K562 (cell line): ENCODE data around the gene GJC2. TPM values are rescaled to one million over a fixed set of nuclear protein-coding genes. Genes with fewer than 3 reads are reported as not detected.

Source experiments
- ARNT ChIP-seq, 2 experiments: fragments of 450-650 bp; IDR thresholded peaks; 2 replicates each; pipeline ENCODE4 v1.6.1; 2016; ENCODE audit warnings: mild to moderate bottlenecking in 1 of 2
- CCNT2 ChIP-seq: IDR thresholded peaks from 2 replicates; pipeline ENCODE4 v1.6.1; 2011; ENCODE audit warnings: borderline replicate concordance, low read depth, mild to moderate bottlenecking, moderate library complexity, mixed read lengths, low read length; ENCODE audit not compliant: insufficient read length; ENCODE audit errors: extremely low read depth
- HNRNPH1 ChIP-seq: fragments of 200-400 bp; formaldehyde crosslinking; optimal IDR thresholded peaks from 2 replicates; pipeline ENCODE3; 2017; ENCODE audit warnings: low read depth, mild to moderate bottlenecking, low read length, moderate library complexity
- POLR3A ChIP-seq: IDR thresholded peaks from 2 replicates; pipeline ENCODE4 v1.6.1; 2011; ENCODE audit warnings: borderline replicate concordance, mild to moderate bottlenecking, moderate library complexity; ENCODE audit not compliant: insufficient read length, insufficient read depth; ENCODE audit errors: extremely low read depth
- RBM22 ChIP-seq: fragments of 200-400 bp; formaldehyde crosslinking; IDR thresholded peaks from 2 replicates; pipeline ENCODE4 v1.6.1; 2018; ENCODE audit warnings: low read length, low read depth; ENCODE audit not compliant: poor library complexity, severe bottlenecking
- RFX1 ChIP-seq: fragments of 450-650 bp; IDR thresholded peaks from 2 replicates; pipeline ENCODE4 v1.6.1; 2016; ENCODE audit warnings: mild to moderate bottlenecking, moderate library complexity
- RNF2 ChIP-seq: sonication (generic); IDR thresholded peaks from 2 replicates; pipeline ENCODE4 v1.6.1; 2016
- SP2 ChIP-seq: IDR thresholded peaks from 2 replicates; pipeline ENCODE4 v1.6.1; 2011; ENCODE audit warnings: mild to moderate bottlenecking, low read depth, low read length, moderate library complexity; ENCODE audit not compliant: poor library complexity, severe bottlenecking; ENCODE audit errors: extremely low read depth
- STAT5A ChIP-seq: IDR thresholded peaks from 2 replicates; pipeline ENCODE4 v1.6.1; 2012; ENCODE audit warnings: low read length, inconsistent platforms, borderline replicate concordance
- TAF7 ChIP-seq: fragments of 450-650 bp; IDR thresholded peaks from 2 replicates; pipeline ENCODE4 v1.6.1; 2016; ENCODE audit warnings: missing genetic modification characterization, missing compliant biosample characterization
- ZNF444 ChIP-seq: fragments of 250-450 bp; sonication (Bioruptor Pico); IDR thresholded peaks from 2 replicates; pipeline ENCODE4 v1.4.0; 2020; ENCODE audit warnings: mild to moderate bottlenecking, moderate library complexity
- ZNF707 ChIP-seq: fragments of 250-450 bp; sonication (Bioruptor Pico); conservative IDR thresholded peaks from 2 replicates; pipeline ENCODE4 v1.8.0; 2022; ENCODE audit warnings: inconsistent platforms, mild to moderate bottlenecking, moderate library complexity
- ZNF766 ChIP-seq: fragments of 200-800 bp; sonication (Bioruptor generic); conservative IDR thresholded peaks from 2 replicates; pipeline ENCODE4 v1.6.1; 2016; ENCODE audit warnings: missing genetic modification characterization, missing compliant biosample characterization
- polyA plus RNA-seq, 8 experiments: library from polyadenylated mRNA; depleted of rRNA in 4 of 8; stranded (reverse) in 5 of 8; unstranded in 3 of 8; fragments of >200 nt; fragmentation: Nextera tagmentation in 2 of 8; fragmentation: Illumina TruSeq in 1 of 8; extraction: Ambion mirVana in 2 of 8; extraction: Trizol in 1 of 8; gene quantifications; 2 replicates each; pipeline versions ENCODE4 v1.2.1 to v1.2.3, GENCODE V29; 2011 to 2014; ENCODE audit warnings: inconsistent platforms in 1 of 8, missing spikeins in 1 of 8
- total RNA-seq, 7 experiments: library from RNA; depleted of rRNA in 6 of 7; stranded (reverse); fragments of >200 nt in 6 of 7; fragmentation: Illumina TruSeq in 2 of 7; extraction: Trizol in 2 of 7; gene quantifications; 2 replicates each; pipeline versions ENCODE4 v1.2.1 to v1.2.3, GENCODE V29; 2011 to 2021; ENCODE audit warnings: low replicate concordance in 1 of 7
- TF ChIP-seq, protein P1 (sequence below), 2 experiments: IDR thresholded peaks; 2 replicates each; pipeline ENCODE4 v1.6.1; 2012; ENCODE audit warnings: improper control_type of control experiment in 2 of 2, low read depth in 2 of 2, low read length in 2 of 2, borderline replicate concordance in 1 of 2
- TF ChIP-seq, protein P2 (sequence below): fragments of 250-450 bp; sonication (Bioruptor Pico); IDR thresholded peaks from 2 replicates; pipeline ENCODE4 v1.5.1; 2021; ENCODE audit warnings: mild to moderate bottlenecking
- TF ChIP-seq, protein P3 (sequence below): sonication (generic); formaldehyde crosslinking; IDR thresholded peaks from 2 replicates; pipeline ENCODE4 v1.8.0; 2022; ENCODE audit warnings: mild to moderate bottlenecking, missing genetic modification reagents, borderline replicate concordance
- TF ChIP-seq, protein P4 (sequence below): fragments of 150-350 bp; conservative IDR thresholded peaks from 2 replicates; pipeline ENCODE4 v1.6.1; 2014; ENCODE audit warnings: low read length

Gene GJC2
- total and polyA plus RNA-seq, 9 of the 15 experiments (the other 6 are each of a cell fraction or from before 2014, with no cell fraction given), result 0.03 to 0.62 (median 0.11) TPM; not detected in 2

DNA sequence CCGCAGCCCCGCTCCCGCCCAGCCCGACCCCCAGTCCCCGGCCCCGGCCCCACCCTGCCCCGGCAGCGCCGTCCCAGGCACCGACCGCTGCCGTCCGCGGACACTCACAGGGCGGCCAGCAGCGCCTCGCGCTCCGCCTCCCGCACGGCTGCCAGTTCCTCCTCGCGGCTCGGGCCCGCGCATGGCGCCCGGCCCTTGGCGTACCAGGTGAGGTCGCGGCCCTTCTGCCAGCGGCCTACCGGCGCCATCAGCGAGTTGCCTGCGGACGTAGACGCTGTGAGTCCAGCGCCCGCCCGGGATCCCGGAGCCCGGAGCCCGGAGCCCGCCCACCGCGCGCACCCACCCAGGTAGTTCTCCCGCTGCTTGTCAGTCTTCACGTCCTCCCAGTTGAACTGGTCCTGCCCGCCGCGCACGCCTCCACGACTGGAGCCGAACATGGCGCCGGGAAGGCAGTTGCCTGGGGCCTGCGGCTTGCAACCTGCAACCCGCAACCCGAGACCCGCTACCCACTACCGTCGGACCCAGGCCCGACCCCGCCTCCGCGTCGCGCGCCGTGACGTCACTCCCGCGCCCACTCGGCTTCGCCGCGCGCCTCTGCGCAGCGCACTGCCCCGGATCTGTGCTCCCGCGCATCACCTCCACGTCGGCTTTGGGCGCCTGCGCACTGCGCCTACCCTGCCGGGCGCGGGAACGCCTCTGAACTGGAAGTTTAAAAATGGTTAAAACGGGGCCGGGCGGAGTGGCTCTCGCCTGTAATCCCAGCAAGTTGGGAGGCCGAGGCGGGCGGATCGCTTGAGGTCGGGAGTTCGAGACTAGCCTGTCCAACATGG lies 46.7 kb upstream of the GJC2 start, which contains the start of gene C1orf35 (continued):
- TF ChIP-seq, protein P1, sequence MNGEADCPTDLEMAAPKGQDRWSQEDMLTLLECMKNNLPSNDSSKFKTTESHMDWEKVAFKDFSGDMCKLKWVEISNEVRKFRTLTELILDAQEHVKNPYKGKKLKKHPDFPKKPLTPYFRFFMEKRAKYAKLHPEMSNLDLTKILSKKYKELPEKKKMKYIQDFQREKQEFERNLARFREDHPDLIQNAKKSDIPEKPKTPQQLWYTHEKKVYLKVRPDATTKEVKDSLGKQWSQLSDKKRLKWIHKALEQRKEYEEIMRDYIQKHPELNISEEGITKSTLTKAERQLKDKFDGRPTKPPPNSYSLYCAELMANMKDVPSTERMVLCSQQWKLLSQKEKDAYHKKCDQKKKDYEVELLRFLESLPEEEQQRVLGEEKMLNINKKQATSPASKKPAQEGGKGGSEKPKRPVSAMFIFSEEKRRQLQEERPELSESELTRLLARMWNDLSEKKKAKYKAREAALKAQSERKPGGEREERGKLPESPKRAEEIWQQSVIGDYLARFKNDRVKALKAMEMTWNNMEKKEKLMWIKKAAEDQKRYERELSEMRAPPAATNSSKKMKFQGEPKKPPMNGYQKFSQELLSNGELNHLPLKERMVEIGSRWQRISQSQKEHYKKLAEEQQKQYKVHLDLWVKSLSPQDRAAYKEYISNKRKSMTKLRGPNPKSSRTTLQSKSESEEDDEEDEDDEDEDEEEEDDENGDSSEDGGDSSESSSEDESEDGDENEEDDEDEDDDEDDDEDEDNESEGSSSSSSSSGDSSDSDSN (IDR thresholded peaks at IDR 0.05; ENCODE audit: borderline replicate concordance in 1 of 2, low read depth in 2 of 2, low read length in 2 of 2), result 0 out of 4 replicates have a peak, but pooled peaks of 1 of the 2 experiments have one; percentile 62
- TF ChIP-seq RFX1, result no peak
- TF ChIP-seq STAT5A, result no peak
- TF ChIP-seq, protein P2, sequence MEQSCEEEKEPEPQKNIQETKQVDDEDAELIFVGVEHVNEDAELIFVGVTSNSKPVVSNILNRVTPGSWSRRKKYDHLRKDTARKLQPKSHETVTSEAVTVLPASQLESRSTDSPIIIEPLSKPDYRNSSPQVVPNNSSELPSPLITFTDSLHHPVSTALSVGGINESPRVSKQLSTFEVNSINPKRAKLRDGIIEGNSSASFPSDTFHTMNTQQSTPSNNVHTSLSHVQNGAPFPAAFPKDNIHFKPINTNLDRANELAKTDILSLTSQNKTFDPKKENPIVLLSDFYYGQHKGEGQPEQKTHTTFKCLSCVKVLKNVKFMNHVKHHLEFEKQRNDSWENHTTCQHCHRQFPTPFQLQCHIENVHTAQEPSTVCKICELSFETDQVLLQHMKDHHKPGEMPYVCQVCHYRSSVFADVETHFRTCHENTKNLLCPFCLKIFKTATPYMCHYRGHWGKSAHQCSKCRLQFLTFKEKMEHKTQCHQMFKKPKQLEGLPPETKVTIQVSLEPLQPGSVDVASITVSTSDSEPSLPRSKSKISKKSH, result no peak
- TF ChIP-seq RNF2, result no peak
- TF ChIP-seq ZNF707 (CRISPR knock-in tag), result no peak
- TF ChIP-seq POLR3A, result no peak
- TF ChIP-seq, protein P3, sequence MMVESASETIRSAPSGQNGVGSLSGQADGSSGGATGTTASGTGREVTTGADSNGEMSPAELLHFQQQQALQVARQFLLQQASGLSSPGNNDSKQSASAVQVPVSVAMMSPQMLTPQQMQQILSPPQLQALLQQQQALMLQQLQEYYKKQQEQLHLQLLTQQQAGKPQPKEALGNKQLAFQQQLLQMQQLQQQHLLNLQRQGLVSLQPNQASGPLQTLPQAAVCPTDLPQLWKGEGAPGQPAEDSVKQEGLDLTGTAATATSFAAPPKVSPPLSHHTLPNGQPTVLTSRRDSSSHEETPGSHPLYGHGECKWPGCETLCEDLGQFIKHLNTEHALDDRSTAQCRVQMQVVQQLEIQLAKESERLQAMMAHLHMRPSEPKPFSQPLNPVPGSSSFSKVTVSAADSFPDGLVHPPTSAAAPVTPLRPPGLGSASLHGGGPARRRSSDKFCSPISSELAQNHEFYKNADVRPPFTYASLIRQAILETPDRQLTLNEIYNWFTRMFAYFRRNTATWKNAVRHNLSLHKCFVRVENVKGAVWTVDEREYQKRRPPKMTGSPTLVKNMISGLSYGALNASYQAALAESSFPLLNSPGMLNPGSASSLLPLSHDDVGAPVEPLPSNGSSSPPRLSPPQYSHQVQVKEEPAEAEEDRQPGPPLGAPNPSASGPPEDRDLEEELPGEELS (CRISPR knock-in tag), result peak; percentile 81; the same call in 1 of the 2 replicates
- no peak for TF ChIP-seq ARNT (IDR thresholded peaks at IDR 0.05)
- TF ChIP-seq HNRNPH1, result no peak
- TF ChIP-seq SP2, result no peak
- TF ChIP-seq ZNF766 (CRISPR knock-in tag), result no peak
- TF ChIP-seq, protein P4, sequence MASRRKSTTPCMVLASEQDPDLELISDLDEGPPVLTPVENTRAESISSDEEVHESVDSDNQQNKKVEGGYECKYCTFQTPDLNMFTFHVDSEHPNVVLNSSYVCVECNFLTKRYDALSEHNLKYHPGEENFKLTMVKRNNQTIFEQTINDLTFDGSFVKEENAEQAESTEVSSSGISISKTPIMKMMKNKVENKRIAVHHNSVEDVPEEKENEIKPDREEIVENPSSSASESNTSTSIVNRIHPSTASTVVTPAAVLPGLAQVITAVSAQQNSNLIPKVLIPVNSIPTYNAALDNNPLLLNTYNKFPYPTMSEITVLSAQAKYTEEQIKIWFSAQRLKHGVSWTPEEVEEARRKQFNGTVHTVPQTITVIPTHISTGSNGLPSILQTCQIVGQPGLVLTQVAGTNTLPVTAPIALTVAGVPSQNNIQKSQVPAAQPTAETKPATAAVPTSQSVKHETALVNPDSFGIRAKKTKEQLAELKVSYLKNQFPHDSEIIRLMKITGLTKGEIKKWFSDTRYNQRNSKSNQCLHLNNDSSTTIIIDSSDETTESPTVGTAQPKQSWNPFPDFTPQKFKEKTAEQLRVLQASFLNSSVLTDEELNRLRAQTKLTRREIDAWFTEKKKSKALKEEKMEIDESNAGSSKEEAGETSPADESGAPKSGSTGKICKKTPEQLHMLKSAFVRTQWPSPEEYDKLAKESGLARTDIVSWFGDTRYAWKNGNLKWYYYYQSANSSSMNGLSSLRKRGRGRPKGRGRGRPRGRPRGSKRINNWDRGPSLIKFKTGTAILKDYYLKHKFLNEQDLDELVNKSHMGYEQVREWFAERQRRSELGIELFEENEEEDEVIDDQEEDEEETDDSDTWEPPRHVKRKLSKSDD, result peak; percentile 23; the same call in 1 of the 2 replicates
- peak; percentile 13 for TF ChIP-seq RBM22
- 0 out of 2 replicates have a peak, but pooled peaks have one; percentile 31 for TF ChIP-seq TAF7 (tag)
- peak; percentile 85 for TF ChIP-seq CCNT2
- no peak for TF ChIP-seq ZNF444 (CRISPR knock-in tag)
